ENCODE results near the gene RNF26. TPM values are rescaled to one million over a fixed set of nuclear protein-coding genes. Genes with fewer than 3 reads are reported as not detected.

RNF26 gene
- 10 to 100 TPM; 28.4 to 34.5 (median 30.9) TPM for polyA plus RNA-seq (ENCODE audit: insufficient read length in 4 of 4)

DNA sequence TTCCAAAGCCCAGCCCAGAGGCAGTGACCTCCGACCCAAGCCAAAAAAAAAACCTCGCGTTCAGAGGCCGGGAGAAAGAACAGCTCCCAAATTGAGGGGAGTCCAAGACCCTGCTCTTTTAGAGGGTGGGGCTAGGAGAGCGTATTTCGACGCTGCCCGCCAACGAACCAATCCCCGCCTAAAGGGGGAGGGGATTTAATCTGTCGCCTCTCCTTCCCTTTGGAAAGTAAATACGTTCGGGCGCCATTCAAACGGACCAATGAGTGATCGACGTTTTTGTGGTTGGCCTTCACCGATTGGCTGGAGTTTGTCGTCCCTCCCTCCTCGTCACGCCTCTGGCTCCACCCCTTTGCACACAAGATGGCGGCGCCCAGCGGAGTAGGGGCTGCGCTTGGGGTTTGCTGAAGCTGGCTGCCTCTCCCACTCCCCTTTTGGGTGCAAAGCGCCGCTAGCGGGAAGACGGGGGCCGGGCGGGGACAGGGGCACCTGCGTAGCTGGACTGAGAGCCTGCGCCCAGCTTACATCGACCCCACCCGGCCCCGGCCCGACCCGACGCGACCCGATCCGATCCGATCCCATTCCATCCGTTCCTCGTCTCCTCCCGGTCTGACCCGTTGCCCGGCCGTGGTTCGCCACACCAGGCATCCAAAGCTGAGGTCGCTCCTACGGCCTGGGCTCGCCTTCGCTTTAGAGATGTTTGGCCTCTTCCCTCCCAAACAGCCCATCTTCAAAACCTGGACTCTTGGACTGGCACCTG lies at the start of gene RNF26:
Gene RNF26 (plus strand): TSS at position 354 of the 757 bp plus-strand sequence. CDS start 596 bp downstream, outside the sequence.
- DNase-seq (ENCODE audit: low read depth in 4 of 4, low spot score in 3 of 4) = peak; percentile 95 to 98 (median 97)

DNA sequence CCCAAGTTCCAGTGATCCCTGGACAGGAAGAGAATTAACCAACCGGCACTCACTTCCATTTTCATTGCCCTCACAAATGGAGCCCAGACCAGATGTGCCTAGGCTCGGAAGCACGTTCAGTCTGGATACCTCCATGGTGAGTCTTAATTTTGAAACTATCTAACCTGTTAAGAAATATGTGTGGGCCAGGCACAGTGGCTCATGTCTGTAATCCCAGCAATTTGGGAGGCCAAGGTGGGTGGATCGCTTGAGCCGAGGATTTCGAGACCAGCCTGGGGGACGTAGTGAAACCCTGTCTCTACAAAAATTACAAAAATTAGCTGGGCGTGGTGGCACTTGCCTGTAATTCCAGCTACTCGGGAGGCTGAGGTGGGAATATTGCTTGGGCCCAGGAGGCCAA lies 48.9 kb upstream of the RNF26 start:
- no peak for DNase-seq (ENCODE audit: low read depth in 4 of 4, low spot score in 3 of 4)

DNA sequence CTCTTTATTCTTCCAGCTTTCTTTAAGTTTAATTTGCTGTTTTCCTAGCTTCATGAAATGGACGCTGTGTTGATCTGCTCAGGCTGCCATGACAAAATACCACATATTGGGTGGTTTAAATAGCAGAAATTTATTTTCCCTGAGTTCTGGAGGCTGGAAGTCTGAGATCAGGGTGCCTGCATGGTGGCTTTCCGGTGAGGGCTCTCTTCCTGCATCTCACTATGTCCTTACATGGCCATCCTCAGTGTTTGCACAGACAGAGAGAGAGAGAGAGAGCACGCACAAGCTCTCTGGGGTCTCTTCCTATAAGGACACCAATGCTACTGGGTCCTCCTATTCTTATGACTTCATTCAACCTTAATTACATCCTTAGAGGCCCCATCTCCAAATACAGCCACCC lies 46.1 kb upstream of the RNF26 start:
- no peak for DNase-seq (ENCODE audit: low read depth in 4 of 4, low spot score in 3 of 4)

DNA sequence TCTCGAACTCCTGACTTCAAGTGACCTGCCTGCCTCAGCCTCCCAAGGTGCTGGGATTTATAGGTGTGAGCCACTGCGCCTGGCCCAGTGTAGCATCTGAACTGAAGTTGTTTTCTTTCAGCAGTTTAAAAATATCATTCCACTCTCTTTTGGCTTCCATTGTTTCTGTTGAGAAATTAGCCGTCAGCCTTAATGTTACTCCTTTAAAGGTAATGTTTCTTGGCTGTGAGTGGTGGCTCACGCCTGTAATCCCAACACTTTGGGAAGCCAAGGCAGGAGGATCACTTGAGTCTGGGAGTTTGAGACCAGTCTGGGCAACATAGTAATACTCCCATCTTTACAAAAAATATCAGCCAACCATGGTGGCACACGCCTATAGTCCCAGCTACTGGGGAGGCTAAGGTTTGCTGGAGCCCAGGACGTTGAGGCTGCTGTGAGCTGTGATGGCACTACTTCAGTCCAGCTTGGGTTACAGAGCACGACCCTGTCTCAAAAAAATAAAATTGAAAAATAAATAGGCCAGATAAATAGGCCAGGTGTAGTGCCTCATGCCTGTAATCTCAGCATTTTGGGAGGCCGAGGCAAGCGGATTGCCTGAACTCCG lies 43.3 kb upstream of the RNF26 start:
- no peak for DNase-seq (ENCODE audit: low read depth in 4 of 4, low spot score in 3 of 4)

DNA sequence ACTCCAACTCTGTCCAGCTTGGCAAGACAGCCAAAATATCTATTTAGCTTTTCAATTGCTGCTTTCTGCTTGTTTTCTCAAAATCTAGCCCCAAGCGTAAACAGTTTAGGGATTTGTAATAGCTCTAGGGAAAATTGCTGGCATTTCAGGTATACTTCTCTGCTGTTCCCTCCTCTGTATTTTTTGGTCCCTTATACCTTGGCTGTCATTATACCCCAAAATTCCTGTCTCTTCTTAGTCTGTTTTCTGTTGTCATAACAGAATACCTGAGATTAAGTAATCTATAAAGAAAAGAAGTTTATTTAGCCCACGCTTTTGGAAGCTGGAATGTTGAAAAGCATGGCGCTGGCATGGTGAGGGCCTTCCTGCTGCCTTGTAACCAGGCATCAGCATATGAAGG lies 40.9 kb upstream of the RNF26 start:
- DNase-seq (ENCODE audit: low read depth in 4 of 4, low spot score in 3 of 4) = no peak

DNA sequence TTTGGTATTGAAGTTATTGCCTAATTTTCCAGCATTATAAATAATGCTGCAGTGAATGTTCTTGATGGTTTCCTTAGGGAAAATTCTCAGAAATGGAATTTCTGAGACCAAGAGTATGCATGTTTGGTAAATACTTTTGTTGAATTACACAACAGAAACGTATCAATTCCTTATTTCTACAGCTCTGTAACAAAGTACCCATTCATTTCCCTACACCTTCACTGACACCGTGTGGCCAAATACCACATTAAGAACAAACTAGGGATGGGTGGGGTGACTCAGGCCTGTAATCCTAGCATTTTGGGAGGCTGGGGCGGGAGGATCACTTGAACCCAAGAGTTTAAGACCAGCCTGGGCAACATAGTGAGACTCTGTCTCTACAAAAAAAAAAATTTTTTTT lies 39.1 kb upstream of the RNF26 start:
- no peak for DNase-seq (ENCODE audit: low read depth in 4 of 4, low spot score in 3 of 4)

DNA sequence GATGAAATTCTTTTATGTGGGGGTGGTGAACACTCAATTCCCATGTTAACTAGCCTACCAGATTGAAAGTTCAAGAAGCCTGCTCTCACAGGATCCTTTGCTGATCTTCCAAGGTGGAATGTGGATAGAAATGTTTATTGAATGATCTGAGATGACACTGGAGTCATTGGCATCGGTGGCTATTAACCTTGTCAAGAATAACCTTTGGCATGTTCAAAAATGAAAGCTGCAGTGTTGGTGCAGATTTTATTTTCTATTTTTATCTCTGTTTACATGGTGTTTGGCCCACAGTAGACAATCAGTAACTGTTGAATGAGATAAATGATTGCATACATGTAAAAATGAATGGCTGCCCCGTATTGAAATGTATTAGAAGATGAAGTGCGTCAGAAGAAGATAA lies 36.4 kb upstream of the RNF26 start:
- DNase-seq (ENCODE audit: low read depth in 4 of 4, low spot score in 3 of 4) = no peak

DNA sequence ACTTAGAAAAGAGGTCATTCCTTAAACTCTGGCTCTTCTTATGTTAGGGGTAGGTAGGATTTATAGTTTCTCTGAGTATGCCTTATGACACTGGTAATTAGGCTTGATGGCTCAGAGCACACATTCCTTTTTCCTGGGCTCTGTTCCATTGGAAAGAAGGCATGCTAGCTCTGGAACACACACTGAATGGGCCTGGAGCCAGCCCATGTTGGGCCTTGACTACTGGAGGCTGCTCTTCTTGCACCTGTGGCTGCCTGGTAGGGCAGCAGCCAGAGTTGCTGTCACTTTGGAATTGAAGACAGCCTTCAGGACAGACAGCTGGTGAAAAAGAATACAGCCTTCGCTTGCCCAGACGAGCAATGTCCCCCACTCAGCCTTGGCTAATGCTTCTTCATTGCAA lies 35.6 kb upstream of the RNF26 start:
- DNase-seq (ENCODE audit: low read depth in 4 of 4, low spot score in 3 of 4) = no peak

DNA sequence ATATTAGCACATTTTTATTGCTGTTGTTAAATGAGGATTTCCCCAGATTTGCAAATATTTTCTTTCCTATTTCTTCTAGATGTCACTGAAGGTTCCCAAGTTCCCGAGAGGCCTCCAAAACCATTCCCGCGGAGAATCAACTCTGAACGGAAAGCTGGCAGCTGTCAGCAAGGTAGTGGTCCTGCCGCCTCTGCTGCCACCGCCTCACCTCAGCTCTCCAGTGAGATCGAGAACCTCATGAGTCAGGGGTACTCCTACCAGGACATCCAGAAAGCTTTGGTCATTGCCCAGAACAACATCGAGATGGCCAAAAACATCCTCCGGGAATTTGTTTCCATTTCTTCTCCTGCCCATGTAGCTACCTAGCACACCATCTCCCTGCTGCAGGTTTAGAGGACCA lies 34.9 kb upstream of the RNF26 start:
- DNase-seq (ENCODE audit: low read depth in 4 of 4, low spot score in 3 of 4) = no peak

DNA sequence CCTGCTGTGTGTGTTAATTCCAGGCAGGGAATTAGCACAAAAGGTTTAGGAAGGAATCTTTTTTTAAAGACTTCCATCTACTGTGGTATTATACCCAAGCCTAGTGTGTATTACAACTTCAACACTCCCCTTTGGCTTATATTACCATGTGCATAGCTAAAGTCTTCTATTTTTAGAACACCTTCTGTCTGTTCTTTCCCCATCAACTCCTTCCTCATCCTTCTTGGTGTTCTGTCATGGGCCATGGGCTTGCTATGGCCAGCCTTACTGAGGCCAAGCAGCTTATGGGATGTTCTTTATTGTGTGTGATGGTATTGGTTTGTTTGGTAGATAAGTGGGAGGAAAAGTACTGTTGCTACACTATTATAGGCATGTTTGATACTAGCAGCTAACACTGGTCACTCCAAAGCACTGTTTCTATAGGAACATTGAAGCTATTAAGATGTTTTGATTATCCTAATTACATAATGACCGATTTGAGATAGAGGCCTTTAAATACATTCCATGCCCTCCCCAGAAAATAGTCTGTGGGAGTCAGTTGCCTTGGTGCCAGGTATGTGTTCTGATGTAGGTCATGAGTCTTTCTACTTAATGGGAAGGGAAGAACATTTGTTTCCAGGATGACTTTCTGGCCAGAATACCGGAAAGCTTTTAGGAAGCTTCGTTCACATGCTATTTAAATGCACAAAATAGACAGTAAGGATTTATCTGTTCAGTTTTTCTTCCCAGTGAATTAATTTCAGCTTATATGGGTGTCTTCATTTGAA lies 33.9 kb upstream of the RNF26 start:
- no peak for DNase-seq (ENCODE audit: low read depth in 4 of 4, low spot score in 3 of 4)

DNA sequence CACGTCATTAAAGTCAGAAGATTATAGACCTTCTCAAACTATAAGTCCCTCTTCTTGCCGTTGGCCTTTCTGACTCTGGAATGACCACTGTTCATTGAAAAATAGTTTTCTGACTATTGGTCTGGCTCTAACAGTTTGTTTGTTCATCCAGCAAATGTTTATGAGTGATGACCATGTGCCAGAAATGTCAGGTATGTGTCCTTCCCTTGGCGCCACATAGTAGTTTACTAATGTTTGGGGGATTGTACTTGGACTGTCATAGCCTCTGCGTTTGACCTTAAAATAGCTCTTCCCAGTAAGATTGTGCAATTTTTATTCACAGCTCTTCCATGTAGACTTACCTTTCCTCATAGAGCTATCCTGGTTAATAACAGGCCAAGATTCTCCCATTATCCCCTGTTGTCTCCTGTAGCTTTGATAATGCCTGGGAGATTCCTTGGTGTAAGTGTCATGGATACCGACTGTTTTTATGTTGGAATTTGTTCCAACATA lies 31.1 kb upstream of the RNF26 start:
- no peak for DNase-seq (ENCODE audit: low read depth in 4 of 4, low spot score in 3 of 4)

DNA sequence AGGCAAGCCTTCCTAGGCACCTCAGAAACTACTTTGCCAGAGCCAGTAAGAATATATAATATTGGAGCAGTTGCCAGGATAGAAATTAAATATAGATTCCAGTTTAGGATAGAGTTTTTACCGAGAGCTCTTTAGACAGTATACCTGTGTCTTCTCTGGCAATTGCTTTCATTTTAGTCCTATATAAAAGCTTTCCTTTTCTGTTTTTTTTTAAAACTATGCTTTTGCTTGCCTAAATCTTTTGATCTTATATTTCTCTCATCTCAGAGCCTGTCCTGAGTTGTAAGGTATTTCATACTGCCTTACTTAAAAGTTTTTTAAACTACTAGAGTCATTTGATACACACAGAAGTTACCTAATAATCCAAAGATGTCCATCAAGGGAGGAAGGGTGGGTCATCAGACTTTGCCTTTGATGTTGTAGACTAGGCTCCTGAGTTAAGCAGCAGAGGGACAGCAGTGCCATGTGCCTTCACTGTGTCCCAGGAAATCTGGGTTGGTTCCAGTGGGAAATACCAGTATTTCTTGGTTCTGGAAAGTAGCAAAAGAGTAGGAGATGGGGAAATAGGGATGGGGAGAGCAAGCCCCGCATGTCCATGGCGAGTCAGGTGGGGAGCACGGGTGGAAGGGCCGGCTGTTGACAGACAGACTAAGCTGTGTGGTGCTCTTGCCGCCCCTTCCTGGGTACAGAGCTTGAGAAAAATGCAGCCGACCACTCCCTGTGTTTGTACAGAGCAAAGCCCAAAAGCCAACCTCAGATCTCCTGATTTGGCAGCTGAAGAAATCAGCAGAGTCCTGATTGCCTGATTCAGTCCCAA lies 28.6 kb upstream of the RNF26 start:
- DNase-seq (ENCODE audit: low read depth in 4 of 4, low spot score in 3 of 4) = no peak

DNA sequence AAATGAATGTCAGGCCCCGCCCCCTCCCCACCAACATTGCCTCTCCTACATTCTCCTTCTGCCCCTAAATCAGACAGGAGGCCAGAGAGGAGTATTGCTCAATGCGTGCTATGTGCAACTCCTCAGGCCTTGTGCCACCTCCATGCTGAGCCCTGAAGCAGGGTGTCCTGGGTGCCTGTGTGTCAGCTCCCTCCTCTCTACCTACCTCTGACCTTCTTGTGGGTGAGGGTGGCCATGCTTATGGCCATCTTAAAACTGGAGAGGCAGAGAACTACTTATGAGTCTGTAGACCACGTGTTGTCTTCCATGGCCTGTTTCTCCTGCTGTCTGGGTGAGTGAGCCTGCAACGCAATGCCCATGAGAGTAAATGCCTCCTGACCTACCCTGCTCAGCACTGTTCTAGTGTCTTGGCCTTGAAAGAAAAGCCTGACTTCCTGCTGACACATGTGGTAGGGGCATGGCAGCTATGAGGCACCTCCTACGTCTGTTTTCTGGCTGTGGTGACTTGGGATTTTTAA lies 27.9 kb upstream of the RNF26 start:
- no peak for DNase-seq (ENCODE audit: low read depth in 4 of 4, low spot score in 3 of 4)

DNA sequence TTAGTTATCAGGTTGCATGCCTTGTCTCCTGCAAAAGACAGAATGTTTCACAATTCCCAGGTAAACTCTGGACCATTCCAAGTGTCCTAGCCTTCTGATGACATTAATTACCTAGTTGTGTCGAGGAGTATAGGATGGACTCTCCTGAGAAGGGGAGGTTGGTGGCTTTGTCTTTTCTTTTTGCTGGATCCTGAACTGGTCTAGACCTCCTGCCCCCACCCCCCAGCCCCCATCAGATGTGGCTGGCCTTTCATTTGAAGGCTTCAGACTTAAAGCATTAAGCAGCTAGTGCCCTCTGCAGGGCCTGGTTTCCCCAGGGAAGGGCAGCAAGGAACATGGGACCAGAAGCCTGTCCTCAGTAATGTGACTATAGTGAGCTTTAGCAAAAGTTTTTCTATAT lies 27.1 kb upstream of the RNF26 start:
- DNase-seq (ENCODE audit: low read depth in 4 of 4, low spot score in 3 of 4) = no peak

DNA sequence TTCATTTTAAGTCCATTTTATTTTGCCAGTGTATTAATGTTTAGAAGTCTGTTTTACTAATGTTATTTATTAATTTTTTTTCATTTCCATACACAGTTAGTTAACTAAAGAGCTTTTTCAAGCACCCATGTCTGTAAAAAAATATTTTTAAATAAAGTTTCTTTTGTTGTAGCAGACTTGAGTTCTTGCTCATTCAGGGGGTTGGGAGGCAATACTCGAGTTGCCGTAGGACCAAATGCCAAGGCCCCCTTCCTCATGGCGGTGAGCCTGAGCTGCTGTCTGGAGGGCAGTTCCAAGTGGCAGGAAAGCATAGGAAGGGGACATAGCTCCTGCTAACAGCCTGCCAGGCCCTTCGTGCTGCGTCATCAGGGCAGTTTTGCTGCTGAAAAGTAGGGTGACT lies 26.4 kb upstream of the RNF26 start:
- DNase-seq (ENCODE audit: low read depth in 4 of 4, low spot score in 3 of 4) = no peak

DNA sequence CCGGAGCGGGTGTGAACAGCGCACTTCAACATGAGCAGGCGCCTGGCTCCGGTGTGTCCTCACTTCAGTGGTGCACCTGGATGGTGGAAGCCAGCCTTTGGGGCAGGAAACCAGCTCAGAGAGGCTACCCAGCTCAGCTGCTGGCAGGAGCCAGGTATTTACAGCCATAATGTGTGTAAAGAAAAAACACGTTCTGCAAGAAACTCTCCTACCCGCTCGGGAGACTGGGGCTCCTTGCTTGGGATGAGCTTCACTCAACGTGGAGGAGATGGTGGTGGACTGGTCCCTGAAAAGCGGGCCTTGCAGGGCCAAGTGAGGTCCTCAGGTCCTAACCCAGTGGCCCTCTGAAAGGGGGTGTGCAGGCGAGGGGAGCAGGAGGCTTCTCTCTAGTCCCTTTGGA lies 24.9 kb upstream of the RNF26 start:
- no peak for DNase-seq (ENCODE audit: low read depth in 4 of 4, low spot score in 3 of 4)

DNA sequence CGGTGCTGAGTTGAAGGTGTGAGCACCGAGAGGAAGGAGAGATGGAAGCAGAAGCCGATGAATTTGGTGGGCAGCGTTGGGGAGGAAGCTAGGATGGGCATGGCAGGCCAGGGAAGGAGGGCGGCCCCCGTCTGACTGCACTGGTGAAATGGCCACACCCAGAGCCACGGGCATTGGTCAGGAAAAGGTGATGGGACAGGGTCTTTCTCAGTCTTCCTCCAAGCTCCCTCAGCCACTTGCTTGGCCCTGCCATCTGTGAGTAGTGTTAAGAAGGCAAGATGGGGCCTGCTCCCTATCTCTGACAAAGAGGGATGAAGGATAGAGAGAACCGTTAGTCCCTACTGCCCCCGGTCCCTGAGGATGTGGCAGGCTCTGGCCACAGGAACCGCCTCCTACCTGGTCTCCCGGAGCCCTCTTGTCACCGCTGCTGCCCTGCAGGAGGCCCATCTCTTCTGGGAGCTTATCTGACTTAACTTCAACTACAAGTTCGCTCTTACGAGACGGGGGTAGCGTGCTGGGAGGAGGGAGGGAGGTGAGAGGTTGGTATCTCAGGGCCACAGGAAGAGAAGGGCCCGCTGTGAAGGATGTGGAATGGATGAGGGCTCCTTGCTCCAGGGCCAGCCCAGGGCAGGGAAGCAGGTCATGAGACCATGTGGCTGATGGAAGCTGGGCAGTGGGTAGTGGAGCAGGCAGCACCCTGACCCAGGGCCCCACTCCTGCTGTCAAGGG lies 24.2 kb upstream of the RNF26 start:
- no peak for DNase-seq (ENCODE audit: low read depth in 4 of 4, low spot score in 3 of 4)

DNA sequence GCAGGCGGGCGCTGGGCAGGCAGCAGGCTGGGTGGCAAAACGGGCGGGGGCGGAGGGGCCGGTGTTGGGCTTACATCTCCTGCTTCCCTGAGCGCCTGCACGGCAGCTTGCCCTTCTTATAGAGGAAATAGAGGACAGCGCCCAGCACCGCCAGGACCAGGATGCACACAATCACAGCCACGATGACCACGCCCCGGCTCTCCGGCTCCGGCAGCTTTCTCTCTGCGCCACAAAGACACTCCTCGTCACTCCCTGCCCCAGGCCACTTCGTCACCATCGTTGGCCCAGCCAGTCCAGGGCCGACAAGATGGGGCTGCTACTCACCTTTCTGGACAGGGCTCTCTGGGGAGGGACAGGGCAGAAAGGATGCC lies 23.7 kb upstream of the RNF26 start:
- DNase-seq (ENCODE audit: low read depth in 4 of 4, low spot score in 3 of 4) = no peak

DNA sequence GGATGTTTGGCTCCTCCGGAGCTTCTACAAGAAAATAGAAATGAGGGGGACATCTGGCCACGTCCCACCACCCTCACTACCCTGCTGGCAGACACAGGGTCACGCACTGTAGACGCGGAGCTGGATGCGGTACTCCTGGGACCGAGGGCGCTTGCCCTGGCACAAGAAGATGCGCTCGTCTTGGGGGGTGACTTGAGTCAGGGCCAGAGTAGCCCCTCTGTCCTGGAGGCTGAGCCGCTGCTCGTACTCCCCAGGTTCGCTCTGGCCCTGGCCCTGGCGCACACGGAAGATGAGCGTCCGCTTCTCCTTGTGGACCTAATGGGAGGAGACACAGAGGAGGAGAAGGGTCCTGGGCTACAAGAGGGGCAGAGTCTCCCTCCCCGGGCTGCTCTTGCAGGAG lies 19.6 kb upstream of the RNF26 start:
- DNase-seq (ENCODE audit: low read depth in 4 of 4, low spot score in 3 of 4) = no peak
